Measurements from ENCODE around the gene SORCS2.
A peak's percentile ranks its signal among the peaks of the same experiment; 100 is the strongest.

SORCS2 gene

DNA sequence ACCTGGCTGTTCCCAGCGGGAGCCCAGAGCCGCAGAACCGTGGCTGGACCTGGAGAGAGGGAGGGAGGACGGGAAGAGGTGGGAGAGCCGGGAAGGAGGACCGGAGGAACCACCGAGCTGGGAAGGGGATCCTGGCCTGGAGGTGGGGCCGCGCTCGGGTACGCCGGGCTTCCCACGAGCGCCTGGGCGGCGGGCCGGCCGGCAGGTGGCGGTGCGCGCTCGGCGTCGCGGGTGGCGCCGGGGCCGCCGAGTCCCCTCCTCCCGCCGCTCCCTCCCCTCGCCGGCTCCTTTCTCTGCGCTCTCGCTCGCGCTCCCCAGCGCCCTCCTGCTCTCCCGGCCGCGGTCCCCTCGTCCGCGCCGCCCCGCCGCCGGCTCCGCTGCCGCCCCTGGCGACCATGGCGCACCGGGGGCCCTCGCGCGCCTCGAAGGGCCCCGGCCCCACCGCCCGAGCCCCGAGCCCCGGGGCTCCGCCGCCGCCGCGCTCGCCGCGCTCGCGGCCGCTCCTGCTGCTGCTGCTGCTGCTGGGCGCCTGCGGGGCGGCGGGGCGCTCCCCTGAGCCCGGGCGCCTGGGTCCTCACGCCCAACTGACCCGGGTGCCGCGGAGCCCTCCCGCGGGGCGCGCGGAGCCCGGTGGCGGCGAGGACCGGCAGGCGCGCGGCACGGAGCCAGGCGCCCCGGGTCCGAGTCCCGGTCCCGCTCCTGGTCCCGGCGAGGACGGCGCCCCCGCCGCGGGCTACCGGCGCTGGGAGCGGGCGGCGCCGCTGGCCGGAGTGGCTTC is at the start of gene SORCS2:
Gene SORCS2, plus strand, starts transcription at position 287 of the 778 bp plus-strand sequence.
- TF ChIP-seq, protein P1, sequence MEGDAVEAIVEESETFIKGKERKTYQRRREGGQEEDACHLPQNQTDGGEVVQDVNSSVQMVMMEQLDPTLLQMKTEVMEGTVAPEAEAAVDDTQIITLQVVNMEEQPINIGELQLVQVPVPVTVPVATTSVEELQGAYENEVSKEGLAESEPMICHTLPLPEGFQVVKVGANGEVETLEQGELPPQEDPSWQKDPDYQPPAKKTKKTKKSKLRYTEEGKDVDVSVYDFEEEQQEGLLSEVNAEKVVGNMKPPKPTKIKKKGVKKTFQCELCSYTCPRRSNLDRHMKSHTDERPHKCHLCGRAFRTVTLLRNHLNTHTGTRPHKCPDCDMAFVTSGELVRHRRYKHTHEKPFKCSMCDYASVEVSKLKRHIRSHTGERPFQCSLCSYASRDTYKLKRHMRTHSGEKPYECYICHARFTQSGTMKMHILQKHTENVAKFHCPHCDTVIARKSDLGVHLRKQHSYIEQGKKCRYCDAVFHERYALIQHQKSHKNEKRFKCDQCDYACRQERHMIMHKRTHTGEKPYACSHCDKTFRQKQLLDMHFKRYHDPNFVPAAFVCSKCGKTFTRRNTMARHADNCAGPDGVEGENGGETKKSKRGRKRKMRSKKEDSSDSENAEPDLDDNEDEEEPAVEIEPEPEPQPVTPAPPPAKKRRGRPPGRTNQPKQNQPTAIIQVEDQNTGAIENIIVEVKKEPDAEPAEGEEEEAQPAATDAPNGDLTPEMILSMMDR (IDR thresholded peaks at IDR 0.05) = peak; percentile 69
- peak within 1 kb of the TSS; percentile 69 for H3K4me3 ChIP-seq
- DNase-seq (ENCODE audit: low spot score) = peak; percentile 72
- H3K27ac ChIP-seq = no peak within 1 kb of the TSS

DNA sequence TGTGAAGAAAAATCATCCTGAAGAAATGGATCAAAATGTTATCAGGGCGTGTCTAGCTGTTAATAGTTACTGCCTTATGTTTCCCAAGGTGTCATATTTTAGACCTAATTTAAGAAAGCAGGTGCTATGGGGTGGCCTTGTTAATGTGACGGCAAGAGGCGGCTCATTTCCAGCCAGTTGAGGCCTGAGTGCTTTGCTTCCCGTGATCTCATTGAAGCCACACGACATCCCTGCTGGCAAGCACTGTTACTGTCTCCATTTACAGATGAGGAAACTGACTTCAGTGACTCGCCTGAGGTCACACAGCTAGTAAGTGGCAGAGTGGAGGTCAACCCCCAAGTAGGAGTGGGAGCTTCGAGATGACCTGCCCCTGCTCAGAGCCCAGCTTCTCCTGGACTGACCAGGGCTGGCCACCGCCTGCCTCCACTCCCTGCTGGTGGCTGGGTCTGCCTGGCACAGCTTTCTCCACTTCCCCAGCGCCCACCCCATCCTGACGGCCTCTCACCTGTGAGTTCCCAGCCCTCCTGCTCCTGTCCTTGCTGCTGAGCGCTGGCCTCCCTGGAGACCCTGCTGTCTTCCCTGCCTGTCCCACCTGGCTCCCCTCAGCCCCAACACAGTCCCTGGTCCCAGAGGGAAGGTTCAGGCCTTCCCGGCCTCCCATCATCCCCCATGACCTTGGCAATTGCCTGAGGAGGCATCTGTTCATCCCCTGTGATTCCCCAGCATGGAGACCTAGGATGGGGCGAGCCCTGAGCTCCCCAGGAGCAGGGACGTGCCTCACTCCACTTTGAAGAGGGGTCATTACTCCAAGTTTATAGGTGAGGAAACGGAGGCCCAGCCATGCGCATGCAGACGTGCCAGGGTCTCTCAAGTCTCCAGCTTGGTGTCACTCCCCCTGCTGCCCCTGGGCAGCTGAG is 47.7 kb upstream of the SORCS2 start:
- no peak for DNase-seq (ENCODE audit: low spot score)
- Histone ChIP-seq H3K4me3 (no peak overlapping the region), H3K27ac (no peak overlapping the region)
- TF ChIP-seq, protein P1 (IDR thresholded peaks at IDR 0.05) = no peak

DNA sequence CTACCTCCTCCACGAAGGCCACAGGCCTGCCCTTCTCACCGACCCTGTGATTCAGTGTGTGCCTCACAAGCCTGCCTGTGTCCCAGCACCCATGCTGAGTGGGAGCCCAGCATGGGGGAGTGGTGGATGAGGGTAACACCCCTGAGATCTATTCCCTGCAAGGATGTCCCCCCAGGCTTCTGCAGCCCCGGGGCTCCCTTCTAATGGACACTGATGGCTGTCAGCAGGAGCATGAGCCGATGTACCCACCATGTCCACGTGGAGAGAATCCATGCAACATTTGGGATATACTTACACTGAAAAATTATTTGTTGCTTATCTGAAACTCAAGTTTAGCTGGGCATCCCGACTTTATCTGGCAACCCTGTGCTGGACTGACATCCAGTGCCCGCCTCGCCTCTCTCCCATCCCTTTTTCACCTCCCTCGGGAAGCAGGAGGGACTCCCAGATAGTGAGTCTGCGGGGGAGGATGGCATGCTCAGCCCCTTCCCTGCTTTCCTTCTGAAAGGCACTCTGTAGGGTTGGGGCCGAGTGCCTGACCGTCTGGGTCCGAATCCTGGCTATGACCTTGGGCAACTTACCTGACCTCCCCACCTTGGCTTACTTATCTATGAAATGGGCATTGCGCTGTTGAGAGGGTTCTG is 46.9 kb upstream of the SORCS2 start:
- Histone ChIP-seq H3K27ac (no peak overlapping the region), H3K4me3 (no peak overlapping the region)
- TF ChIP-seq, protein P1 (IDR thresholded peaks at IDR 0.05) = no peak
- DNase-seq (ENCODE audit: low spot score) = no peak

DNA sequence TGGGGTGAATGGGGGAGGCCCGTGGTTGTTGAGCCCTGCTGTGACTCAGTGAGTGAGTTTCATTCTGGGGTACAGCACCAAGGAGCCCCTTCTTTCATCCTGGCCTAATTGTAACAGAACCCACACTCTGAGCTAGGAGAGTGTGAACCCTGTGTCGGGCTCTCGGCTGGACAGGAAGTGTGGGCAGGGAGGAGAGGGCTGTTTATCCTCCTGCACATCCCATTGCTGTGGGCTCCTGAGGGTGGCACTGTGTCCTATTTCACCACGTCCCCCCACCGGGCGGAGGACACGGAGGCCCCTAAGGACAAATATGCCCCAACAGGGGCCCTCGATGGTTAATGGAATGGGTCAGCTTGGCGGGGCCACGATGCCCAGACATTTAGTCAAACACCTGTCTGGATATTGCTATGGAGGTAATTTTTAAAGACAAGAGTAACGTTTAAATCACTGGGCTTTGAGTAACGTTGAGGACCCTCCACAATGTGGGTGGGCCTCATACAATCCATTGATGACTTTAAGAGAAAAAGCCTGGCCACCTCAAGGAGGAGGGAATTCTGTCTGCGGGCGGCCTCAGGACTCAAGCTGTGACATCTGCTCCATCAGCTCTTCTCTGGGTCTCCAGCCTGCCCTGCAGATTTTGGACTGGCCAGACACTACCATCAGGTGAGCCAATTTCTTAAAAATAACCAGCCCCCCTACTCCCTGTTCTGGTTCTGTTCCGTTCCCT is 46.1 kb upstream of the SORCS2 start:
- Histone ChIP-seq H3K27ac (no peak overlapping the region), H3K4me3 (no peak overlapping the region)
- TF ChIP-seq, protein P1 (IDR thresholded peaks at IDR 0.05) = no peak
- DNase-seq (ENCODE audit: low spot score) = no peak

DNA sequence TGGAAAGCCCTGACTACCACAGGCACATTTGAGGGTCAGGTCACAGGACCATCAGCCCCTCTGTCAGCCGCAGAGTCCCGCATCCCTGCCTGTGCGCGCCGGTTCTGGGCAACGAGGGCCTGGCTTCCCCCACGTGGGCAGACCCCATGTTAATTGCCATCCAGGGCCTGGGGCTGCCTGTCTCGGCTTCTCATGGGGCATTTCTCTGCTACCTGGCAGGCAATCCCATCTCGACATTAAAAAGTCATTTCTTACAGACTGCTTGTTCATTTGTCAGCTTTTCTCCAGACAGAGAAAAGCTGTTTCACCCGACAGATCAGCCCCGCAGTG is 45.6 kb upstream of the SORCS2 start:
- TF ChIP-seq, protein P1 (IDR thresholded peaks at IDR 0.05) = no peak
- Histone ChIP-seq H3K4me3 (no peak overlapping the region), H3K27ac (no peak overlapping the region)
- DNase-seq (ENCODE audit: low spot score) = no peak

DNA sequence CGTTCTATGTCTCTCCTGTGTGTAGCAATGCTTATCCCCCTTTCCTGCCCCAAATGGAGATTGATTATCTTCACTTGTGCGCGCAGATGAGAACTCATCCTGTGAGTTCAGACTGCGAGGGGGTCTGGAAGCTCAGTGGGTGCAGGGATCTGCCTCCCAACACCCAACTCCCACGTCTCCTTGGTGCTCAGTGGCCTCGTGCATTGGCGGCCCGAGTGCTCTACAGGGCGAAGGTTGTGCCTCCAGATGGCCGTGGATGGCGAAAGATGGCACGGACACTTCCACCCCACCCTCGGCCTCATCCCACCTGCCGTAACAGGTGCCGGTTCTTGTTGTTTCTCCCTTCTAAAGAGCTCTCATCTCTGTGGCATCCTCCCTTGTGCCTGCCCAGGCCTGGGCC is 45.1 kb upstream of the SORCS2 start:
- DNase-seq (ENCODE audit: low spot score) = no peak
- TF ChIP-seq, protein P1 (IDR thresholded peaks at IDR 0.05) = no peak
- Histone ChIP-seq H3K27ac (no peak overlapping the region), H3K4me3 (no peak overlapping the region)
